K562 (cell line): ENCODE results near the gene RRP7A. TPM values are rescaled to one million over a fixed set of nuclear protein-coding genes. Genes with fewer than 3 reads are reported as not detected.

ENCODE experiments used
- ATAC-seq: fragments of 200-7000 bp; cut with Tn5 transposase; 3 replicates; pipeline ENCODE4 v1.9.1; 2020; ENCODE audit warnings: moderate library complexity
- BruUV-seq: library from RNA; stranded (reverse); fragments of 400-500 nt; replicated peaks from 2 replicates; lab custom pipeline; 2021; lab: Mats Ljungman, UMichigan
- CTCF ChIA-PET: fragments of 300-600 bp; formaldehyde crosslinking; extraction: SDS; loops from one replicate; lab custom pipeline; 2021; ENCODE audit warnings: low intra/inter-chr PET ratio; lab: Yijun Ruan, JAX
- POLR2A ChIA-PET: fragments of 300-600, 350-650 bp; sonication (Branson Sonifier 250); formaldehyde crosslinking; extraction: SDS; loops from one replicate; lab custom pipeline; 2021; ENCODE audit warnings: antibody characterized with exemption, inconsistent platforms; lab: Yijun Ruan, JAX
- DNase-seq, 4 experiments: peaks; one replicate each; pipeline versions ENCODE4 v3.0.0 to v3.0.0-alpha.2; 2011 to 2018; ENCODE audit warnings: low spot score in 3 of 4, mixed read lengths in 3 of 4; ENCODE audit errors: extremely low read depth in 1 of 4
- FAIRE-seq: peaks from 2 replicates; lab custom pipeline; 2011; peaks lifted over from hg19 to GRCh38; lab: Jason Lieb, UNC
- H2AFZ ChIP-seq: 2 replicates; pipeline ENCODE4 v1.6.0; 2011; ENCODE audit warnings: low read depth, low read length, control low read depth, inconsistent platforms
- H3K27ac ChIP-seq: fragments of 200-600 bp; 3 replicates; pipeline ENCODE4 v1.8.0; 2011; ENCODE audit warnings: low read depth, mild to moderate bottlenecking, control low read depth, inconsistent platforms, low read length, moderate library complexity, mixed read lengths; ENCODE audit errors: extremely low read depth
- H3K27me3 ChIP-seq, 2 experiments: fragments of 300-600 bp in 1 of 2; 2 replicates in 1 of 2; 3 replicates in 1 of 2; pipeline versions ENCODE4 v1.6.0 to v1.8.0; 2011; ENCODE audit warnings: inconsistent platforms in 2 of 2, low read length in 2 of 2, mild to moderate bottlenecking in 1 of 2, mixed read lengths in 1 of 2, moderate library complexity in 1 of 2; ENCODE audit not compliant: control insufficient read depth in 2 of 2, insufficient read depth in 2 of 2
- H3K36me3 ChIP-seq: fragments of 300-600 bp; 3 replicates; pipeline ENCODE4 v1.8.0; 2011; ENCODE audit warnings: mild to moderate bottlenecking, low read length, inconsistent platforms; ENCODE audit not compliant: control insufficient read depth, insufficient read depth
- H3K4me1 ChIP-seq, 2 experiments: fragments of 200-600 bp in 1 of 2; replicated peaks in 1 of 2; 2 replicates in 1 of 2; 3 replicates in 1 of 2; pipeline versions ENCODE4 v1.5.1 to v1.8.0; 2011; ENCODE audit warnings: inconsistent platforms in 2 of 2, low read length in 2 of 2, mild to moderate bottlenecking in 1 of 2, mixed read lengths in 1 of 2, moderate library complexity in 1 of 2; ENCODE audit not compliant: control insufficient read depth in 2 of 2, insufficient read depth in 2 of 2
- H3K4me2 ChIP-seq: 2 replicates; pipeline ENCODE4 v1.6.1; 2011; ENCODE audit warnings: low read length, control low read depth, inconsistent platforms, mixed read lengths; ENCODE audit not compliant: insufficient read depth
- H3K4me3 ChIP-seq: fragments of 200-600 bp; sonication (generic), shearing (Covaris generic); 2 replicates; pipeline ENCODE4 v1.5.1; 2016; ENCODE audit warnings: control low read depth, inconsistent platforms
- H3K79me2 ChIP-seq: fragments of 200-600 bp; 3 replicates; pipeline ENCODE4 v1.8.0; 2011; ENCODE audit warnings: low read length, inconsistent platforms; ENCODE audit not compliant: control insufficient read depth, insufficient read depth
- H3K9ac ChIP-seq, 2 experiments: 2 replicates each; pipeline versions ENCODE4 v1.6.0 to v1.6.1; 2011; ENCODE audit warnings: low read depth in 2 of 2, low read length in 2 of 2, control low read depth in 1 of 2, inconsistent platforms in 1 of 2, mild to moderate bottlenecking in 1 of 2, mixed read lengths in 1 of 2; ENCODE audit not compliant: insufficient read depth in 1 of 2
- H3K9me1 ChIP-seq: one replicate; pipeline ENCODE4 v1.6.0; 2011; ENCODE audit warnings: inconsistent platforms, mild to moderate bottlenecking, low read length, moderate library complexity; ENCODE audit not compliant: control insufficient read depth, insufficient read depth
- H3K9me3 ChIP-seq: replicated peaks from 2 replicates; pipeline ENCODE4 v1.5.1; 2011; ENCODE audit warnings: low read depth, low read length, inconsistent platforms; ENCODE audit not compliant: control insufficient read depth, insufficient read depth
- H4K20me1 ChIP-seq: replicated peaks from 2 replicates; pipeline ENCODE4 v1.6.1; 2011; ENCODE audit warnings: low read length, inconsistent platforms, mixed read lengths; ENCODE audit not compliant: control insufficient read depth, insufficient read depth
- ELF4 ChIP-seq: fragments of 450-650 bp; formaldehyde crosslinking; IDR thresholded peaks from 2 replicates; pipeline ENCODE4 v1.4.0; 2022; ENCODE audit warnings: missing genetic modification characterization
- NFATC3 ChIP-seq: fragments of 450-650 bp; IDR thresholded peaks from 2 replicates; pipeline ENCODE4 v1.6.1; 2017; ENCODE audit warnings: mild to moderate bottlenecking
- NR4A1 ChIP-seq, 2 experiments: fragments of 250-450 bp in 1 of 2; fragments of 450-650 bp in 1 of 2; sonication (Bioruptor Pico) in 1 of 2; IDR thresholded peaks; 2 replicates each; pipeline versions ENCODE4 v1.4.0 to v1.6.1; 2016 to 2020; ENCODE audit warnings: mild to moderate bottlenecking in 2 of 2, missing compliant biosample characterization in 1 of 2, missing genetic modification characterization in 1 of 2, moderate library complexity in 1 of 2
- POLR2B ChIP-seq: fragments of 450-650 bp; IDR thresholded peaks from 2 replicates; pipeline ENCODE4 v1.6.1; 2018; ENCODE audit warnings: low read depth; ENCODE audit not compliant: partially characterized antibody
- POLR2G ChIP-seq: fragments of 200-400 bp; formaldehyde crosslinking; IDR thresholded peaks from 2 replicates; pipeline ENCODE4 v1.6.1; 2017; ENCODE audit warnings: low read depth, mild to moderate bottlenecking, antibody characterized with exemption, low read length, moderate library complexity
- POLR3A ChIP-seq: IDR thresholded peaks from 2 replicates; pipeline ENCODE4 v1.6.1; 2011; ENCODE audit warnings: borderline replicate concordance, mild to moderate bottlenecking, moderate library complexity; ENCODE audit not compliant: insufficient read length, insufficient read depth; ENCODE audit errors: extremely low read depth
- RBM22 ChIP-seq: fragments of 200-400 bp; formaldehyde crosslinking; IDR thresholded peaks from 2 replicates; pipeline ENCODE4 v1.6.1; 2018; ENCODE audit warnings: low read length, low read depth; ENCODE audit not compliant: poor library complexity, severe bottlenecking
- WGBS: fragments of 100-300 bp; shearing (Covaris generic); methylation state at CpG from one replicate; pipeline ENCODE4 v1.1.6; 2016; ENCODE audit warnings: low coverage, mixed read lengths; ENCODE audit not compliant: insufficient coverage; ENCODE audit errors: missing lambda C conversion rate; 5-methylcytosine and 5-hydroxymethylcytosine counted together
- in situ Hi-C: fragments of 300-500 bp; cut with MboI; formaldehyde crosslinking; loops from 4 replicates; pipeline ENCODE4 v1.15.0; 2018; ENCODE audit warnings: inconsistent platforms, mixed read lengths
- intact Hi-C: fragments of 100-400 bp; cut with micrococcal nuclease; formaldehyde crosslinking; loops from 2 replicates; pipeline ENCODE4 v1.14.2; 2022
- polyA plus RNA-seq, 8 experiments: library from polyadenylated mRNA; depleted of rRNA in 4 of 8; stranded (reverse) in 5 of 8; unstranded in 3 of 8; fragments of >200 nt; fragmentation: Nextera tagmentation in 2 of 8; fragmentation: Illumina TruSeq in 1 of 8; extraction: Ambion mirVana in 2 of 8; extraction: Trizol in 1 of 8; gene quantifications; 2 replicates each; pipeline versions ENCODE4 v1.2.1 to v1.2.3, GENCODE V29; 2011 to 2014; ENCODE audit warnings: inconsistent platforms in 1 of 8, missing spikeins in 1 of 8
- total RNA-seq, 7 experiments: library from RNA; depleted of rRNA in 6 of 7; stranded (reverse); fragments of >200 nt in 6 of 7; fragmentation: Illumina TruSeq in 2 of 7; extraction: Trizol in 2 of 7; gene quantifications; 2 replicates each; pipeline versions ENCODE4 v1.2.1 to v1.2.3, GENCODE V29; 2011 to 2021; ENCODE audit warnings: low replicate concordance in 1 of 7
- TF ChIP-seq, protein P1 (sequence below): fragments of 250-450 bp; sonication (Bioruptor Pico); IDR thresholded peaks from 2 replicates; pipeline ENCODE4 v1.4.0; 2020; ENCODE audit warnings: borderline replicate concordance
- TF ChIP-seq, protein P2 (sequence below): fragments of 250-450 bp; sonication (Bioruptor Pico); IDR thresholded peaks from 2 replicates; pipeline ENCODE4 v1.5.0; 2021; ENCODE audit warnings: mild to moderate bottlenecking, moderate library complexity
- TF ChIP-seq, protein P3 (sequence below): fragments of 450-650 bp; IDR thresholded peaks from 2 replicates; pipeline ENCODE4 v1.6.1; 2016; ENCODE audit warnings: low read depth, mild to moderate bottlenecking, moderate library complexity

RRP7A gene
- total and polyA plus RNA-seq, 9 of the 15 experiments (the other 6 are each of a cell fraction or from before 2014, with no cell fraction given), result 3.4 to 74.1 (median 40.3) TPM

DNA sequence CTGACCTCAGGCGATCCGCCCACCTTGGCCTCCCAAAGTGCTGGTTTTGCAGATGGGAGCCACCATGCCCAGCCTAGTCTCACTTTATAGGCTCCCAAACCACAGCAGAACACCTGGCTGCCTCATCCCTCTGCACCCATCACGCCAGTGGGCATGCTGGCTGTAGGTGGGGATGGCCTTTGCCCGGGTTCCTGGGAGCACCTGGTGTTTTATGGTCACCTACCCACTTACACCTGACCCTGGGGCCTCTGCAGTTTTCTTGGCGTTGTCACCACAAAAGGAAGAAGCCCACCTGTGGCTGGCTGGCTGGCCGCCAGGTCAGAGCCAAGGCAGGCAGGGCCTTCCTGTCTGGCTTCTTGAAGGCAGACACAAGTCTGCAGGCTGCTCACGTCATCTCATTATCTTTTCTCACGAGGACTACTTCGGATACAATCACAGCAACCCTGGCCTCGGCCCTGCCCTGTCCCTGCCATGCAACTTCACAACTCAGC lies 8.2 kb downstream of the RRP7A start:
- no TSS peak for BruUV-seq
- Histone ChIP-seq H3K36me3 (peaks cover 29% of the 10 kb centered on the region; the same call in 1 of the 3 replicates), H3K4me3 (no peak overlapping the region), H3K27ac (no peak overlapping the region), H3K9ac (no peak overlapping the region), H3K4me1 (peaks cover 0 to 23% of the 10 kb centered on the region in 2 experiments; a peak in 2 of 5 replicates), H3K27me3 (no peaks in the 10 kb centered on the region), H3K9me3 (no peaks in the 10 kb centered on the region), H3K4me2 (no peak overlapping the region), H2AFZ (no peak overlapping the region), H4K20me1 (no peaks in the 10 kb centered on the region), H3K9me1 (no peaks in the 10 kb centered on the region), H3K79me2 (peaks cover 4% of the 10 kb centered on the region; the same call in 1 of the 3 replicates)
- in situ Hi-C loops (loop anchor here (5.0 kb wide), 1 partner anchor 51 kb away; no protein-coding TSS in a partner anchor), intact Hi-C loops (no loop called here)
- WGBS, result 68% methylated on average over 6 of the region's 10 CpGs
- CTCF ChIA-PET, result no interaction called here
- DNase-seq, result no peak
- POLR2A ChIA-PET, result interaction anchor here (0.8 kb wide), 1 partner anchor 74 kb away, joined by 3 read pairs; no protein-coding TSS in a partner anchor
- ATAC-seq, result no peak; the same call in 2 of the 3 replicates
- FAIRE-seq, result no peak
- TF ChIP-seq, protein P1, sequence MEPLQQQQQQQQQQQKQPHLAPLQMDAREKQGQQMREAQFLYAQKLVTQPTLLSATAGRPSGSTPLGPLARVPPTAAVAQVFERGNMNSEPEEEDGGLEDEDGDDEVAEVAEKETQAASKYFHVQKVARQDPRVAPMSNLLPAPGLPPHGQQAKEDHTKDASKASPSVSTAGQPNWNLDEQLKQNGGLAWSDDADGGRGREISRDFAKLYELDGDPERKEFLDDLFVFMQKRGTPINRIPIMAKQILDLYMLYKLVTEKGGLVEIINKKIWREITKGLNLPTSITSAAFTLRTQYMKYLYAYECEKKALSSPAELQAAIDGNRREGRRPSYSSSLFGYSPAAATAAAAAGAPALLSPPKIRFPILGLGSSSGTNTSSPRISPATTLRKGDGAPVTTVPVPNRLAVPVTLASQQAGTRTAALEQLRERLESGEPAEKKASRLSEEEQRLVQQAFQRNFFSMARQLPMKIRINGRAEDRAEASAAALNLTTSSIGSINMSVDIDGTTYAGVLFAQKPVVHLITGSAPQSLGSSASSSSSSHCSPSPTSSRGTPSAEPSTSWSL, result no peak
- TF ChIP-seq, protein P2, sequence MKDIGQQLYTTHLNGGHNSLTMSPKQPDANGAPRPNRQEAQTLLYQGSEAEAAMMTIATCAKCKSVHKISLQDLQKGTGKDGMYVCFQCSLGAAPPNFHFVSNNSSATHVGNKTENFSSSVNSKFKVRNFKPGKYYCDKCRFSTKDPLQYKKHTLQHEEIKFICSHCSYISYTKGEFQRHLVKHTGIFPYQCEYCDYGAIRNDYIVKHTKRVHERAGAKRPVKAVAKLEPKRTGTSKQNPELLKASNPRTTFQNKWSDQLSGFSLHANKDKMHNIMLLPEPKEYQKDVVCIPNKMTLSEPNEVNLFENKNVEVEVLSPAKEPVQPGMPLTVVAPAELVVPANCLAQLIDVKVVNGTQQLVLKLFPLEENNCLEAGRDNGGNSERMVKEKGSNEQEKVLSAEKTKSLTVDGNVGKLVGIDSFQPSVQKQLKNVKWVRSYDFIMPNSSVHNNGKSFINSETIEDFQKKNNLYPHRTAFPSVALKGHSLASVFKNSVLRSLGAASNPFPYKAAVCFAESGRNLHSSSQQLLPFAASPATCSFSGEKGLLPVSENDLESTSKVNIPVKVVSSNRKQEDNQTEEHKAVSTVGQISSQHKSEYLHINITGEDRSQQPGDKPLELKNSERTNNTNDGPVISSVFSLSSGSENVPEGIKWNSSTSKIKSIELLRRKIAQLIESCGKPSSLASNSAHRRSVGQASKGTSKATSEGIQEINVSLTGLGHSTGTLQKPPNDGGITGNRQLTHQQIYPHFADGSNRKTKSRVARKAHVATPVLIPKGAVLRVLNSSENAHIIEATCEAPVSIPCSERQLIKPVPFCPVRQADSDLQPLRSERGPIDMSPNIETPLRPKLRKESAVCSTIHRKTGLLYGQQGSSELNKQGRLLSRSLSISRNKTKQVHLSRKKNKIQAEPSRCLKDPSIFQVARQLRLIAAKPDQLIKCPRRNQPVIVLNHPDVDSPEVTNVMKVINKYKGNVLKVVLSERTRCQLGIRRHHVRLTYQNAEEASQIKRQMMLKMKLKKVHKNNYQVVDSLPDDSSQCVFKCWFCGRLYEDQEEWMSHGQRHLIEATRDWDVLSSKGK (CRISPR knock-in tag), result no peak
- TF ChIP-seq POLR3A, result no peak
- TF ChIP-seq NFATC3, result no peak
- TF ChIP-seq, protein P3, sequence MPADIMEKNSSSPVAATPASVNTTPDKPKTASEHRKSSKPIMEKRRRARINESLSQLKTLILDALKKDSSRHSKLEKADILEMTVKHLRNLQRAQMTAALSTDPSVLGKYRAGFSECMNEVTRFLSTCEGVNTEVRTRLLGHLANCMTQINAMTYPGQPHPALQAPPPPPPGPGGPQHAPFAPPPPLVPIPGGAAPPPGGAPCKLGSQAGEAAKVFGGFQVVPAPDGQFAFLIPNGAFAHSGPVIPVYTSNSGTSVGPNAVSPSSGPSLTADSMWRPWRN, result no peak
- peak; percentile 45 for TF ChIP-seq POLR2G
- TF ChIP-seq ELF4 (CRISPR knock-in tag), result no peak
- no peak for TF ChIP-seq NR4A1 (CRISPR knock-in tag; IDR thresholded peaks at IDR 0.05)
- TF ChIP-seq NR4A1 (tag; IDR thresholded peaks at IDR 0.05), result no peak
- TF ChIP-seq RBM22, result peak; percentile 40
- no peak for TF ChIP-seq POLR2B
